GM19372 (cell line): ENCODE data around the gene ICOS.

Experiments used
- ATAC-seq: cut with Tn5 transposase; IDR thresholded peaks from one replicate; pipeline ENCODE4 v1.9.1; 2021; ENCODE audit warnings: mild to moderate bottlenecking, low read depth, moderate library complexity; ENCODE audit not compliant: unreplicated experiment

The ICOS gene, protein sequence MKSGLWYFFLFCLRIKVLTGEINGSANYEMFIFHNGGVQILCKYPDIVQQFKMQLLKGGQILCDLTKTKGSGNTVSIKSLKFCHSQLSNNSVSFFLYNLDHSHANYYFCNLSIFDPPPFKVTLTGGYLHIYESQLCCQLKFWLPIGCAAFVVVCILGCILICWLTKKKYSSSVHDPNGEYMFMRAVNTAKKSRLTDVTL

DNA sequence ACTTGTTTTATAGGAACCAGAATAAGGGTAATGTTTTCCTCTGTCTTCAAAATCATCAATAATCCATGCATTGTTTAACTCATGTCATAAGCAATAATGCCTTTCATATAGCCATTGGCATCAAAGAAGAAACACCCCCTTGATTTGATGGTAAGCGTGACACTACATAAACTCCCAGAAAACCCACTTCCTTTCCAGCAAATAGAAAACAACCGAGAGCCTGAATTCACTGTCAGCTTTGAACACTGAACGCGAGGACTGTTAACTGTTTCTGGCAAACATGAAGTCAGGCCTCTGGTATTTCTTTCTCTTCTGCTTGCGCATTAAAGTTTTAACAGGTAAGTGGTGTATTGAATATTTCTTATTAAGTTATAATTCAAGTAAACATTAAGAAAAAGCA, at the start of gene ICOS:
ICOS (plus strand) TSS at position 229 of the 400 bp plus-strand sequence; CDS start at position 281, 52 bp downstream.
- ATAC-seq = no peak

- ATAC-seq = no peak
These were observed 48.9 kb upstream of the ICOS start for GRCh38 chr2:203887677-203888076.

GRCh38 chr2:203889542-203889941, 47.0 kb upstream of the ICOS start:
- no peak for ATAC-seq

GRCh38 chr2:203889944-203890343, 46.6 kb upstream of the ICOS start:
- no peak for ATAC-seq

DNA sequence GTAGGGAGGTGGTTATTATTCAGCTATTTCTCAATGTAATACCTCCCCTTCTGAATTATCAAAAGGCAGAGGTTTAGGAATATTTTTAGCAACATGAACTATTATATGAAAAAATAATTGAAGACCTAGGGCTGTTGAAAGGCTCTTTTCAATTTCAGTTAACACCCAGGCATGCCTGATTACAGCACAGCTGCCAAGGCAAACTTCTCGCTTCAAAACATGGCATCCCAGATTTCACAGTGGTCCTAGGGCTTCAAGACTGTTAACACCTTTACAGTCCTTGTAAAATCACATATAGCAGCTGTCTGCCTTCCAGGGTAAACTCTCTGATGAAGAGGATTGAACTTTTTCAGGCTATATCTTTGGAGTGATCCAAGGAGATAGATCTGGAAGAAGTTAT, 45.8 kb upstream of the ICOS start:
- ATAC-seq = no peak

DNA sequence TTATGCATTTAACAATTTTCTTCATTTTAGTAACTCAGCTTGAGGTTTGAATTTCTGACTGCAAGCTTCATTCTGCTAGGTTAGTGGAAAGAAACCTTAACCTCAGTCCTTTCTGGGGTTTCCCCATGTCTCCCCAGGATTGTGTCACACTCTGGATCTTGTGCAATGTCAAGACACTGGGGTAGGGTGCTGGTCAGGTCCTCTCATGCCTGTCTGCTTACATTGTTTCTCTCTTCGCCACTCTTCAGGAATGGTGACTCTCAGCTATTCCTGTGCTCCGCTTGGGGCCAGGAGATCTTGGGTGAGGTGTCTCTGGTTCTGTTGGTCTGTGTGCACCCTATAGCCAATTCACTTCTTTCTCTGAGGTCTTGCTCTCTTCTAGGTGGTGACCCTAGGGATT, 45.1 kb upstream of the ICOS start:
- no peak for ATAC-seq

- no peak for ATAC-seq
These were observed 44.4 kb upstream of the ICOS start for GRCh38 chr2:203892207-203892606.

GRCh38 chr2:203893401-203893800, 43.2 kb upstream of the ICOS start:
- no peak for ATAC-seq

DNA sequence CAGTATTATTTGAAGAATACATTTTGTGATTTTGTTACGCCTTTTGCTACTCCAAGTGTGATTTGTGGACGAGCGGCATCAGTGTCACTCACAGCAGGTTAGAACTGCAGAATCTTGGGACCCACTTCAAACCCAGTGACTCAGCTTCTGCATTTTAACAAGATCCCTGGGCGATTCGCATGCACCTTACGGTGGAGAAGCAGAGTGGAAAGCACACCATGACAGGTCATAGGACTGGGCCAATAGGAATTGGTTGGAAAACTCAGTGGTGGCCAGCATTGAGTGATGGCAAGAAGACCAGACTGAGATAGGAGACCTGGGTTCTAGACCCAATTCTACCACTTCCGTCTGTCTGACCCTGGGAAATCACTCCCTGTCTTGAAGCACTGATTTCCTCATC, 42.7 kb upstream of the ICOS start:
- ATAC-seq = no peak

GRCh38 chr2:203894262-203894661, 42.3 kb upstream of the ICOS start:
- ATAC-seq = no peak

- ATAC-seq = no peak
These were observed 39.0 kb upstream of the ICOS start for GRCh38 chr2:203897544-203897943.

DNA sequence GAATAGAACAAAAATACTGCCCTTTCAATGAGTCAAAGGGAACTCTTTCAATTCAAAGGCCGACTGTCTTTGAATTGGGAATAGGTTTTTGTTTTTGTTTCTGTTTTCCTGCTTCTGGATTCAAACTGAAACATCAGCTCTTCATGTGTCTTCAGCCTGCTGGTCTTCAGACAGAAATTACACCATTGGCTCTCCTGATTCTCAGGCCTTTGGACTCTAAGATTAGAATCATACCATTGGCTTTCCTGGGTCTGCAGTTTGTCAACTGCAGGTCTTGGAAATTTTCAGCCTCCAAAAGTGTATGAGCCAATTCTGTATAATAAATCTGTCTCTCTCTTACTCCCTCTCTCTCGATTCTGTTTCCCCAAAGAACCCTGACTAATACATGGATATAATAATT, 37.9 kb upstream of the ICOS start:
- ATAC-seq = no peak

DNA sequence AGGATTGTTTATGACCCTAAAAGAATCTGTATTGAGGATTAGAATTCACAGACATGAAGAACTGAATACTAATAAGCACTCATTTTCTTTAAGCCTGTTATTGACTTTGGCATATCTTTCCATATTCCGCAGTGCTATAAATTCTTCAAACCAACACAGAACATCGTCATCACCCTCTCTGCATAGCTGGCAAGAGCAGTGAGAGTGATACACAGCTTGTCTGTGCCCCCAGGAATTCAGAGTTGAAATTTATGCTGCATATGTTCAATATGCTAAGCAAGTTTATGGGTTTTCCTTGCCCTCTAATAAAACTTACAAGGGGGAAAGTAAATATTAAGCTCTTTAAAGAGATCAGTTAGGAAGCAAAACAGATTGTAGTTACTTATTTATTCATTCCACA, 36.3 kb upstream of the ICOS start:
- no peak for ATAC-seq

DNA sequence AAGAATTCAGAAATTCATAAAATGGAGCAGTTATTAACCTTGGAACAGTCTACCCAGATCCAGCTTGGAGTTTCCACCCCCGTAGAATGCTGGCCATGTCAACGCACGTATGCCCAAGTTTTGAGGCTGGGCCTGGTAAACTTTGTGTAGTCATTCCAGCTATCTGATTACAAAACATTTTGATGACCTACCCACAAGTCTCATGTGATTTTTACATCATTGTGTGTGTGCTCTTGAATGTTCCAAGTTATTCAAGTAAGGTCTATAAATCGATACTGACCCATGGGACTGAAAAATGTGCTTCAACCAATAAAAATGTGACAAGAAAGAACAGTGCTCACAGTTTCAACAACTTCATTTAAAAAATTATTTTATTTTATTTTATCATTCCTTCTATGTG, 32.5 kb upstream of the ICOS start:
- ATAC-seq = no peak

DNA sequence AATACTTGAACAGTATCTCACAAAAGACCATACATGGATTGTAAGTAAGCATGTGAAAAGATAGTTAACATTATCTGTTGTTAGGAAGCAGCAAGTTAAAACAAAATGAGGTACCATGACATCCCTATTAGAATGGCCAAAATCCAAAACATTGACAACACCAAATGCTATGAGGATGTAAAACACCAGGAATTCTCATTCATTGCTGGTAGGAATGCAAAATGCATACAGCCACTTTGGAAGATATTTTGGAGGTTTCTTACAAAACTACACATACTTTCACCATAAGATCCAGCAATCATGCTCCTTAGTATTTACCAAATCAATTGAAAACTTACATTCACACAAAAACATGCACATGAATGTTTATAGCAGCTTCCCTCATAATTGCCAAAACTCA, 30.9 kb upstream of the ICOS start:
- no peak for ATAC-seq

DNA sequence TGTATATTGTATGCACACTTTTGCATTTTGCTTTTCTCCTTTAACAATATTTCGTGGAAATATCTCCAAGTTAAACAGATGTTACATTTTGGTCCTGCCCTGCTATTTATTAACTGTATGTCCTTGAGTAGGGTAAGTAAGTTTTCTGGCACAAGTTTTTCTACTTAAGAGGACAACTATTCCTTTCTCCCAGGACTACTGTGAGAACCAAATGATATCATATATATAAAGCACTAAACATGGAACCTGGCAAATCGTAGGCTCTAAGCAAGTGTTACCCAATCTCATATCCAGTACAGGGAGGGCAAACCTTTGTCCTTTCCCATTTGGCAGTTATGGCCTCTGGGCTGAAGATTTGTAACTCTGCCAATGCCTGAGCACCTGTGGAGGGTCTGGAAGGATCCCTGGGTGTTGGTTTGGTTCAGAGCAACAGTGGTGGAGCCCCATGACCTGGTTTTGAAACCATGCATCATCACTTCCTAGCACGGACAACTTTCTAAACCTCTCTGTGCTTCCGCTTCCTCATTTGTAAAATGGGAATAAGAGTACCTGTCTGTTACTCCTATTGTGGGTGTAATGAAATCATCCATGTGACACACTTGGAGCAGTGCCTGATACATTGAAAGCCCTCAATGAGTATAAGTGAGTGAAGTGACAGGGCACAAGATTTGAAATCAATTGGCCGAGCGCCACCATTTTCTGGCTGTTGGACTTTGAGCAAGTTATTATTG, 28.3 kb upstream of the ICOS start:
- no peak for ATAC-seq

GRCh38 chr2:203908797-203909185, 27.8 kb upstream of the ICOS start:
- no peak for ATAC-seq

DNA sequence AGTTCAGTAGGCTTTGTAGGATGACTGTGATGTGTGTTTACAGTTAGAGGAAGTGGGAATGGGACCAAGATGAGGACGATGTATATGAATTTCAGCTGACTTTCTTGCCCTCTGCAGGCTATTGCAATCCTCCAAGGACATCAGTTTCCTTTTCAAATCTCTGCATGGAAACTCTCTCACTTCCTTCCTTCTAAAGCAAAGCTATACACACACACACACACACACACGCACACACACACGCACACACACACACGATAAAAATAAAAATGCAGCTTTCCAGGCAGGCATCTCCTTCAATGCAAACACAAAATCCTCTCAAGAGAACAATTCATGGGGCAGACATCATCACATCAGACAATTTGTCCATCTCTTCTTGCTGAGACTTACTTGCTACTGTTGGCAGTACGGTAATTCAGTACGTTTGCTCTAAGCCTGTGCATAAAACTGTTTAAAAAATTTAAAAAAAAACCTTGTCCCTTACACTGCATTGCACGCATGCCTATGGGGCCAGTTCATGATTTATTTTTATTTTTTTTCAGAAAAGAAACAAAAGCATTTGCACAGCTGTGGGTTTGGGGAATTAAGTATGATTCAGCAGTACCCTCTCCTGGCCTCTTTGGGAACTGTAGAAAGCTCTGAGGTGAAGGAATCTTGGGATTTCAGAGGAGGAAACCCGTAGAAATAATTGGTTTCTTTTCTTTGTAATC, 27.1 kb upstream of the ICOS start:
- ATAC-seq = no peak

DNA sequence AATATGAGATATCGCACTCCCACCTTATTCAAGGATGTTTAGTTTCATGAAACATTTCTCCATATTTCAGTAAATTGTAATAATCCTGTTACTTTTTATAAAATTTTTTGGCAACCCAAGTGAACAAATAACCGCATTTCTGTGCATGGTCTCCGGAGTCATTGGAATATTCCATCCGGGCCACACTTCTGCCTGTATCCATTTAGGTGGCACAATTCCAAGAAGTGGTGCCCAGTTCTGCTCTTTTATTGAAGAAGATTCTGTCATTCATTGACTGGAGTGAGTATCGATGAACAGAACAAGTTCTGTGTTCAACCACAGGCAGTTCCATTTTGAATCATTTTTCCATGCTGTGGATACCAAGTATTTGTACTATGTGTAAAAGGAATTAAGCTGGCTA, 26.6 kb upstream of the ICOS start:
- ATAC-seq = no peak

DNA sequence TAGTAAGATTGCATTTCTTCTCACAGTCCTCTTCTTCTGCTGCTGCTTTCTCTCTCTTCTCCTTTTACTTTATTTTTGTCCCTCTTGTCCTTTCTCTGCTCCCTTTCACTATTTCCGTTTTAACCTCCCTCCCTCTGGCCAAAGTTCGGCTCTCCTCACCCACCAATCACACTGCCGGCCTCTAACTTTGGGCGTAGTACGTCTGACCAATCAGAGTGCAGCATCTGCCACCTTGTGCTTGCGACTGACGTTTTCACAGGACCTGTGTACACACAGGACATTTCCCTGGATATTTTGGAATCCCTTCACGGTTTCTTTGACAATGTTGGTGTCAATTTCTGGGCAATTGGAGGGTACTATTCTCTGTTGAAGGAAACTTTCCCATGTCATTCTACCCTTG, 22.6 kb upstream of the ICOS start:
- ATAC-seq = no peak

- no peak for ATAC-seq
These were observed 21.9 kb upstream of the ICOS start for GRCh38 chr2:203914546-203915182.
